Transverse colon (tissue), 4 donors: ENCODE measurements around the gene VPS35. TPM values are rescaled to one million over a fixed set of nuclear protein-coding genes. Genes with fewer than 3 reads are reported as not detected.

ENCODE experiments used
- DNase-seq: peaks from one replicate; pipeline ENCODE4 v3.0.0-alpha.2; 2019
- H3K27ac ChIP-seq, 4 donors: fragments of 200-600 bp; sonication (generic); 2 replicates each; pipeline ENCODE4 v1.5.1; 2016 to 2018; ENCODE audit warnings: inconsistent platforms in 4 of 4
- H3K27me3 ChIP-seq: fragments of 200-600 bp; sonication (generic); 2 replicates; pipeline ENCODE4 v1.5.1; 2017; ENCODE audit warnings: inconsistent platforms
- H3K36me3 ChIP-seq, 4 donors: fragments of 200-600 bp; sonication (generic); 2 replicates each; pipeline ENCODE4 v1.5.1; 2017 to 2019; ENCODE audit warnings: inconsistent platforms in 4 of 4
- H3K4me1 ChIP-seq, 4 donors: fragments of 200-600 bp; sonication (generic); 2 replicates each; pipeline ENCODE4 v1.5.1; 2017 to 2020; ENCODE audit warnings: inconsistent platforms in 4 of 4
- H3K4me3 ChIP-seq, 4 donors: fragments of 200-600 bp; sonication (generic); 1 replicate in 1 of 4; 2 replicates in 3 of 4; pipeline versions ENCODE4 v1.5.1 to v1.6.1; 2017 to 2019; ENCODE audit warnings: inconsistent platforms in 4 of 4
- H3K9me3 ChIP-seq, 2 donors: fragments of 200-600 bp; sonication (generic); 2 replicates each; pipeline ENCODE4 v1.5.1; 2017 to 2019; ENCODE audit warnings: inconsistent platforms in 2 of 2
- CTCF ChIP-seq, 5 experiments: fragments of 200-600 bp in 3 of 5; fragments of 450-650 bp in 2 of 5; sonication (generic) in 3 of 5; IDR thresholded peaks; 1 replicate in 2 of 5; 2 replicates in 3 of 5; pipeline ENCODE4 v1.5.1; 2016 to 2017; ENCODE audit warnings: antibody characterized with exemption in 5 of 5, inconsistent platforms in 3 of 5, mild to moderate bottlenecking in 2 of 5, moderate library complexity in 1 of 5
- EP300 ChIP-seq: sonication (generic); formaldehyde crosslinking; IDR thresholded peaks from one replicate; pipeline ENCODE4 v1.6.1; 2017; ENCODE audit warnings: antibody characterized with exemption, low read depth
- POLR2A ChIP-seq: fragments of 450-650 bp; IDR thresholded peaks from one replicate; pipeline ENCODE4 v1.6.1; 2016; ENCODE audit warnings: antibody characterized with exemption, mild to moderate bottlenecking, moderate library complexity
- POLR2AphosphoS5 ChIP-seq, 3 donors: sonication (generic); formaldehyde crosslinking; IDR thresholded peaks; one replicate each; pipeline ENCODE4 v1.6.1; 2016; ENCODE audit warnings: antibody characterized with exemption in 3 of 3
- WGBS, 2 donors: methylation state at CpG; one replicate each; pipeline ENCODE4 v1.1.5; 2018; ENCODE audit warnings: low coverage in 1 of 2; 5-methylcytosine and 5-hydroxymethylcytosine counted together
- in situ Hi-C, 4 donors: fragments of 200-750 bp; cut with MboI; loops; one replicate each; pipeline versions ENCODE4 v1.15.0 to v1.15.1; 2017; ENCODE audit warnings: low sequenced_read_pairs in 3 of 4, low pct_ligation_motif_present in 1 of 4, low pct_unique_long_range_greater_than_20kb in 1 of 4
- intact Hi-C: fragments of 100-400 bp; cut with DNase I; formaldehyde crosslinking; loops from one replicate; pipeline ENCODE4 v1.15.1; 2023; ENCODE audit warnings: low total_unique reads
- total RNA-seq, 4 donors: library from RNA; depleted of rRNA; stranded (reverse); fragments of >200 nt; gene quantifications; one replicate each; pipeline ENCODE4 v1.1.0, GENCODE V29; 2016

Gene VPS35
- total RNA-seq, 4 donors from 2014 or later, result 63.2 to 102 (median 72.1) TPM

GRCh38 chr16:46650254-46650623, 38.7 kb downstream of the VPS35 start:
- TF ChIP-seq EP300 (no peak), POLR2AphosphoS5 (IDR thresholded peaks at IDR 0.05) (peak in 1 of 3 donors; percentile 19)
- no peaks in the 10 kb centered on the region for H3K27me3 ChIP-seq
- no peaks in the 10 kb centered on the region for H3K4me1 ChIP-seq
- H3K27ac ChIP-seq, result peak overlapping the region; percentile 46 to 59 (median 56)
- in situ Hi-C loops (loop anchor here in 2 of 4 donors (25.0 kb wide), 1 partner anchor 287 kb away; no protein-coding TSS in a partner anchor), intact Hi-C loops (no loop called here)
- no peaks in the 10 kb centered on the region for H3K36me3 ChIP-seq
- no peaks in the 10 kb centered on the region for H3K9me3 ChIP-seq
- 84% methylated on average over 5 of the region's 5 CpGs; no CpG with 5 or more reads in 1 of the 2 donors for WGBS, 2 donors
- no peak for DNase-seq
- no peak overlapping the region for H3K4me3 ChIP-seq

GRCh38 chr16:46649588-46650253, 39.3 kb downstream of the VPS35 start:
- H3K36me3 ChIP-seq, result no peaks in the 10 kb centered on the region
- H3K27ac ChIP-seq, result peak overlapping the region; percentile 46 to 59 (median 56)
- intact Hi-C loops (no loop called here), in situ Hi-C loops (loop anchor here in 2 of 4 donors (25.0 kb wide), 1 partner anchor 288 kb away; no protein-coding TSS in a partner anchor)
- DNase-seq, result peak; percentile 38
- peak overlapping the region in 1 of 4 donors; percentile 1 for H3K4me3 ChIP-seq
- H3K27me3 ChIP-seq, result no peaks in the 10 kb centered on the region
- H3K9me3 ChIP-seq, result peaks cover 0 to 2% of the 10 kb centered on the region in 2 donors
- 87 to 90% methylated on average over 11 to 27 of the region's 27 CpGs for WGBS, 2 donors
- no peaks in the 10 kb centered on the region for H3K4me1 ChIP-seq
- no peak for TF ChIP-seq EP300
- TF ChIP-seq POLR2A, result no peak
- TF ChIP-seq CTCF (IDR thresholded peaks at IDR 0.05), result no peak
- peak in 1 of 3 donors; percentile 5 for TF ChIP-seq POLR2AphosphoS5 (IDR thresholded peaks at IDR 0.05)

DNA sequence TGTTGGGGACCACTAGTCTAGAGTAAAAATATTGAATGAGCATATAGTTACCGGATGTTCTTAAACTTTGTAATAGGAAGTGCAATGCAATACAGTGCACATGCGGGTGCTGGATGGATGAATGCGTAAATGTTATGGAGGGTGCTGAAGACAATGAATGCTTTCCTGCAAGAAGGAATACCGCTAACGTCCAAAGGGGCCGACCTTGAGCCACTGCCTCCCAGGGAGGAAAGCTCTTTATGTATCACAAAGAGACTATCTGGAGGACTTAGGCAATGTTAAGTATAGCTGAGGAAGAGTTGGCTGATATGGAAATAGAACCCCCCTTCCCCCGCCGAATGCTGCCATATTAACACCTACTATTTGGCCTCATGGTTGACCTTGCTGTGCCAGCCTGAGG, 40.3 kb downstream of the VPS35 start:
- H3K27ac ChIP-seq, result no peak overlapping the region
- peaks cover 0 to 3% of the 10 kb centered on the region in 2 donors for H3K9me3 ChIP-seq
- H3K27me3 ChIP-seq, result no peaks in the 10 kb centered on the region
- intact Hi-C loops, result no loop called here
- no peak for DNase-seq
- H3K4me3 ChIP-seq, result no peak overlapping the region
- H3K4me1 ChIP-seq, result no peaks in the 10 kb centered on the region
- in situ Hi-C loops, result no loop called here
- 89 to 90% methylated on average over 3 to 8 of the region's 8 CpGs for WGBS, 2 donors
- TF ChIP-seq POLR2AphosphoS5 (IDR thresholded peaks at IDR 0.05), result no peak
- no peak for TF ChIP-seq CTCF (IDR thresholded peaks at IDR 0.05)
- TF ChIP-seq POLR2A, result no peak
- TF ChIP-seq EP300, result no peak
- H3K36me3 ChIP-seq, result no peaks in the 10 kb centered on the region

DNA sequence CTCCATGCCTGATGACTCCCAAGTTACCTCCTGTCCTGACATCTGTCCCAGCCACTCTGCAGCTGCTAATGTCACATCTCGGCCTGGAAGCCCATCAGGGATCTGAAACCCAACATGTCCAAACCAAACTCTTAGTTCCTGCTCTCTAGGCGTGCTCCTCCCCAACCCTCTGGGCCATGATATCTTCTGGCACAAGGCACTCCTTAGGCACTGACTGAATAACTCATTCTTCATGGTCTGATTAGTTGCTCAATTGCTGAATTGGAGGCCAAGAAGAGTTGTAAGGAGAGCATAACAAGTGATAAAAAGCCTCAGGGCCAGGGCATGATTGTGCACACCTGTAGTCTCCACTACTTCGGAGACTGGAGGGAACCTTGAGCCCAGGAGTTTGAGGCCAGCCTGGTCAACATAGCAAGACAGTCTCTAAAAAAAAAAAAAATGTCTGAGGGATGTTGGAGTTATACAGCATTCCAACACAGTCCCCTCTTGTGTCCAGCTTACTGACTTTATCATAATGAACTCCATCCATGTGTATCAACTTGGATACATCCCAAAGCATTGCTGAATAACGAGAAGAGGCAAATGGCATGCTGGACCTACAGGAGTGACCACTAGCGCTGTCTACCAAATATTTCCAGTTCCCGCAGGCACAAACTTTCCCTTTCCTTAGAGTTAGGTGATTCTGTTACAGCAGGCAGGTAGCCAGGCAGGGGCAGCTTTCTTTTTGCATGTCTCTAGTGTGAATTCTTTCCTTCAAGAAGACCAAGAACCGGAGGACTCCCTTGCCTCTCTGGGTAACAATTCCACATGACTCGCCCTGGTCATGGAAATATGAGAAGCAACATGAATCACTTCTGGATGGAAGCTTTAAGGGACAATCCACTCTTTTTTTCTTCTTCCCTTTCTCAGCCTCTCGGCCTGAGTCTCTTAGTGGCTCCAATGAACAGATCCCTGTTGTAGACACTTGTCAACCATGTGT, 49.7 kb downstream of the VPS35 start:
- Histone ChIP-seq H3K27me3 (no peaks in the 10 kb centered on the region), H3K4me1 (no peaks in the 10 kb centered on the region), H3K4me3 (no peak overlapping the region), H3K27ac (no peak overlapping the region), H3K36me3 (no peaks in the 10 kb centered on the region), H3K9me3 (no peaks in the 10 kb centered on the region)
- intact Hi-C loops (no loop called here), in situ Hi-C loops (no loop called here)
- TF ChIP-seq EP300 (no peak), POLR2AphosphoS5 (IDR thresholded peaks at IDR 0.05) (no peak), POLR2A (no peak), CTCF (IDR thresholded peaks at IDR 0.05) (no peak)
- WGBS, 2 donors, result 82 to 89% methylated on average over 5 to 9 of the region's 9 CpGs
- DNase-seq, result no peak
